Measurements from ENCODE around the gene DHPS.

The DHPS gene

DNA sequence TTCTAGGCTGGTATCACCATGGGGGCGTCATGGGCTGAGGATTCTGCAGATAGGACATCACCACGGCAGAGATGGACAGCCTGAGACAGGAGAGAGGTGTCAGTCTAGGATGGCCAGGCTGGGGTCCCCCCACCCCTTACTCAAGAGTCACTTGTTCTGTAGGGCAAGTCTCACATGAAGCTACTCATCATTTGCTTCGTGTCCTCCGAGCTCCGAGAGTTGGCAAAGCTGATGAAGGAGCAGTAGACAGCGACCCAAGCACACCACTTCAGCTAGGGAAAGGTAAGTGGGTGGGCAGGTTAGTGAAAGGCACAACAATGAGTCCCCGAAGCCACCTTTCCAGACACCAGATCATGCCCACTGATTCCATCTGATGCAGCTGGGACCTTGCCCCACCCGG is 13.3 kb downstream of the DHPS start:
- peak overlapping the region; percentile 99; the same call in 1 of the 2 replicates for H3K27ac ChIP-seq (replicated peaks)
- no peak for DNase-seq (ENCODE audit: low read depth in 1 of 2, low spot score in 1 of 2)
- H3K27me3 ChIP-seq (ENCODE audit: insufficient read depth, poor library complexity, severe bottlenecking): no peaks in the 10 kb centered on the region
- peak overlapping the region; percentile 86 for H3K4me3 ChIP-seq (replicated peaks; ENCODE audit: insufficient read depth, low read length)
- TF ChIP-seq POLR2AphosphoS5 (IDR thresholded peaks at IDR 0.05; ENCODE audit: low read depth): no peak
- no peak for TF ChIP-seq REST (IDR thresholded peaks at IDR 0.05; ENCODE audit: insufficient replicate concordance, low read depth)
- no peak for TF ChIP-seq SPI1 (IDR thresholded peaks at IDR 0.05; ENCODE audit: borderline replicate concordance, low read depth)
- TF ChIP-seq, protein P1, sequence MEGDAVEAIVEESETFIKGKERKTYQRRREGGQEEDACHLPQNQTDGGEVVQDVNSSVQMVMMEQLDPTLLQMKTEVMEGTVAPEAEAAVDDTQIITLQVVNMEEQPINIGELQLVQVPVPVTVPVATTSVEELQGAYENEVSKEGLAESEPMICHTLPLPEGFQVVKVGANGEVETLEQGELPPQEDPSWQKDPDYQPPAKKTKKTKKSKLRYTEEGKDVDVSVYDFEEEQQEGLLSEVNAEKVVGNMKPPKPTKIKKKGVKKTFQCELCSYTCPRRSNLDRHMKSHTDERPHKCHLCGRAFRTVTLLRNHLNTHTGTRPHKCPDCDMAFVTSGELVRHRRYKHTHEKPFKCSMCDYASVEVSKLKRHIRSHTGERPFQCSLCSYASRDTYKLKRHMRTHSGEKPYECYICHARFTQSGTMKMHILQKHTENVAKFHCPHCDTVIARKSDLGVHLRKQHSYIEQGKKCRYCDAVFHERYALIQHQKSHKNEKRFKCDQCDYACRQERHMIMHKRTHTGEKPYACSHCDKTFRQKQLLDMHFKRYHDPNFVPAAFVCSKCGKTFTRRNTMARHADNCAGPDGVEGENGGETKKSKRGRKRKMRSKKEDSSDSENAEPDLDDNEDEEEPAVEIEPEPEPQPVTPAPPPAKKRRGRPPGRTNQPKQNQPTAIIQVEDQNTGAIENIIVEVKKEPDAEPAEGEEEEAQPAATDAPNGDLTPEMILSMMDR (IDR thresholded peaks at IDR 0.05; ENCODE audit: insufficient read depth, low read length): no peak
- TF ChIP-seq GABPA (IDR thresholded peaks at IDR 0.05; ENCODE audit: low read depth): no peak

- Histone ChIP-seq H3K27me3 (ENCODE audit: insufficient read depth, poor library complexity, severe bottlenecking) (no peaks in the 10 kb centered on the region), H3K4me3 (replicated peaks; ENCODE audit: insufficient read depth, low read length) (no peak overlapping the region), H3K27ac (replicated peaks) (no peak overlapping the region)
- DNase-seq (ENCODE audit: low read depth in 1 of 2, low spot score in 1 of 2): no peak
- TF ChIP-seq REST (IDR thresholded peaks at IDR 0.05; ENCODE audit: insufficient replicate concordance, low read depth) (no peak), SPI1 (IDR thresholded peaks at IDR 0.05; ENCODE audit: borderline replicate concordance, low read depth) (no peak), GABPA (IDR thresholded peaks at IDR 0.05; ENCODE audit: low read depth) (no peak), POLR2AphosphoS5 (IDR thresholded peaks at IDR 0.05; ENCODE audit: low read depth) (no peak)
- TF ChIP-seq, protein P1 (IDR thresholded peaks at IDR 0.05; ENCODE audit: insufficient read depth, low read length): no peak
These were observed 13.9 kb downstream of the DHPS start for GRCh38 chr19:12667731-12668302.

DNA sequence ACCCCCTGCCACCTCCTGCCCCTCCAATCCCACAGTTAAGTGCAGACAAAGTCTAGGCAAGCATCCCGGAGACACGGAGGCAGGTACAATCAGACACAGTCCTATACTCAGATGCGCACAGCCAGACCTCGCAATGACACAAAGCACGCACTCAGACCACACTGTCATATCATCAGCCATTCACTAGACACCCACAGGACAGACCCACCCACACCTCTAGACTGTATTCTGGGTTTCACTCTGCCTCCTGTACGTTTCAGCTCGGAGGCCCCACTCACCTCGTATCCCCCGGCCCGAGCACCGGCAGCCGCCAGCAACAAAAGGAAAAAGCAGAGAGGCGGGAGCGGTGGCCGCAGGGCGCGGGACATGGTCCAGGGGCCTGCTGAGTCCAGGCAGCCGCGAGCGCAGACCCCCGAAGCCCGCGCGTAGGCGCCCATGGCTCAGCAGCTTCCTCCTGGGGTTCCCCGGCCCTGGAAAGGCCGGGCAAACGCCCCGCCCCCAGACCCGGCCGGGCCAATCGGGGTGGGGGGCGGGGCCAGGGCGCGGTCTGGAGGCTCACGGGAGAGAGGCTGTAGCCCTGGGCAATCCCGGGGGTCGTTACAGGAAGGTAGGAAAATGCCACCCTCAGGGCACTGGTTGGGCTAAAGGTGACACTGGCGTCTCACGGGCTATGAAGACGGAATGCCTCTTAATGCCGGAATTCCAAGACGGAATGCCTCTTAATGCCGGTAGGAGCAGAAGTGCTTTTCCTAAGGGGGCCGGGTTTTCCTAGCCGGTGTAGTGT is 15.2 kb downstream of the DHPS start, which contains the start of the genes MAN2B1 and WDR83:
MAN2B1 (minus strand) TSS at position 478 of the 784 bp plus-strand sequence; CDS start at position 437, 41 bp downstream.
WDR83 (plus strand) TSS at position 543 of the 784 bp plus-strand sequence. CDS start 2,984 bp downstream, outside the sequence.
- Histone ChIP-seq H3K4me3 (replicated peaks; ENCODE audit: insufficient read depth, low read length) (peak within 1 kb of the TSS; percentile 94), H3K27me3 (ENCODE audit: insufficient read depth, poor library complexity, severe bottlenecking) (no peaks in the 10 kb centered on the region), H3K27ac (replicated peaks) (peak within 1 kb of the TSS; percentile 85)
- 0 out of 2 replicates have a peak, but pooled peaks have one; percentile 8 for TF ChIP-seq POLR2AphosphoS5 (IDR thresholded peaks at IDR 0.05; ENCODE audit: low read depth)
- TF ChIP-seq REST (IDR thresholded peaks at IDR 0.05; ENCODE audit: insufficient replicate concordance, low read depth): no peak
- DNase-seq (ENCODE audit: low read depth in 1 of 2, low spot score in 1 of 2): peak; percentile 67 to 72
